NCI-H82 treated with DMSO at 0.1 percent for 48 hours (cell line): ENCODE data around the gene HEXB.
"Not testable (repeated sequence)": the region's sequence is repeated elsewhere in the genome, so short reads cannot be mapped to it uniquely, and the experiment has no call there.

Experiments used
- DNase-seq: peaks from one replicate; lab custom pipeline; 2025; ENCODE audit not compliant: unreplicated experiment; lab: John Stamatoyannopoulos, UW

HEXB gene

GRCh38 chr5:74657165-74657564 lies 27.9 kb upstream of the HEXB start:
- no peak for DNase-seq

- DNase-seq, result no peak
These were observed 25.9 kb upstream of the HEXB start for GRCh38 chr5:74659172-74659571.

- no peak for DNase-seq
These were observed 24.9 kb upstream of the HEXB start for GRCh38 chr5:74660140-74660539.

GRCh38 chr5:74660873-74661272 lies 24.2 kb upstream of the HEXB start:
- no peak for DNase-seq

GRCh38 chr5:74664551-74664950 lies 20.5 kb upstream of the HEXB start:
- DNase-seq, result no peak

- no peak for DNase-seq
These were observed 19.8 kb upstream of the HEXB start for GRCh38 chr5:74665273-74665672.

GRCh38 chr5:74665816-74666215 lies 19.2 kb upstream of the HEXB start:
- DNase-seq, result no peak

- no peak for DNase-seq
These were observed 17.6 kb upstream of the HEXB start for GRCh38 chr5:74667396-74667795.

GRCh38 chr5:74669821-74670220 lies 15.2 kb upstream of the HEXB start:
- DNase-seq, result no peak

GRCh38 chr5:74670396-74671038 lies 14.5 kb upstream of the HEXB start:
- no peak for DNase-seq

- DNase-seq, result no peak
These were observed 12.7 kb upstream of the HEXB start for GRCh38 chr5:74672215-74672877.

GRCh38 chr5:74673011-74673790 lies 11.8 kb upstream of the HEXB start:
- peak; percentile 6 for DNase-seq

GRCh38 chr5:74676466-74676865 lies 8.6 kb upstream of the HEXB start:
- not testable (repeated sequence) for DNase-seq

GRCh38 chr5:74678123-74678522 lies 6.9 kb upstream of the HEXB start:
- DNase-seq, result not testable (repeated sequence)

- DNase-seq, result not testable (repeated sequence)
These were observed 5.7 kb upstream of the HEXB start for GRCh38 chr5:74679300-74679699.

GRCh38 chr5:74679966-74680365 lies 5.1 kb upstream of the HEXB start:
- DNase-seq, result no peak

- DNase-seq, result no peak
These were observed 1.1 kb downstream of the HEXB start for GRCh38 chr5:74685979-74686631.

- DNase-seq, result no peak
These were observed 2.1 kb downstream of the HEXB start for GRCh38 chr5:74686962-74687751.

- DNase-seq, result no peak
These were observed 8.2 kb downstream of the HEXB start for GRCh38 chr5:74693191-74693590.

- no peak for DNase-seq
These were observed 32.6 kb downstream of the HEXB start for GRCh38 chr5:74717596-74717995.

GRCh38 chr5:74722271-74722670 lies 37.2 kb downstream of the HEXB start:
- no peak for DNase-seq
